HepG2 (cell line): Measurements from ENCODE around the gene AFG1L. TPM values are rescaled to one million over a fixed set of nuclear protein-coding genes. Genes with fewer than 3 reads are reported as not detected.

ENCODE experiments used
- ATAC-seq: fragments of 200-7000 bp; cut with Tn5 transposase; 3 replicates; pipeline ENCODE4 v1.9.1; 2020; ENCODE audit warnings: mild to moderate bottlenecking, moderate library complexity
- BruUV-seq: library from RNA; stranded (reverse); fragments of 400-500 nt; replicated peaks from 2 replicates; lab custom pipeline; 2021; lab: Mats Ljungman, UMichigan
- CTCF ChIA-PET: fragments of 300-600 bp; formaldehyde crosslinking; extraction: SDS; loops from one replicate; lab custom pipeline; 2021; ENCODE audit warnings: low total read pairs, inconsistent platforms, low intra/inter-chr PET ratio; lab: Yijun Ruan, JAX
- POLR2A ChIA-PET: fragments of 350-600 bp; sonication (Branson Sonifier 250); formaldehyde crosslinking; loops from one replicate; lab custom pipeline; 2020; ENCODE audit warnings: antibody characterized with exemption, inconsistent platforms; lab: Yijun Ruan, JAX
- DNase-seq: peaks from one replicate; pipeline ENCODE4 v3.0.0-alpha.2; 2015; ENCODE audit warnings: low spot score
- FAIRE-seq: peaks from 3 replicates; lab custom pipeline; 2011; peaks lifted over from hg19 to GRCh38; lab: Jason Lieb, UNC
- H2AFZ ChIP-seq: one replicate; pipeline ENCODE4 v1.6.1; 2011; ENCODE audit warnings: low read length, inconsistent platforms
- H3K27ac ChIP-seq: fragments of 300-600 bp; 3 replicates; pipeline ENCODE4 v1.8.0; 2011; ENCODE audit warnings: mixed run types, mild to moderate bottlenecking, mixed read lengths, low read length, inconsistent platforms; ENCODE audit not compliant: insufficient read depth; ENCODE audit errors: extremely low read length
- H3K27me3 ChIP-seq, 2 experiments: fragments of 200-600 bp in 1 of 2; 2 replicates in 1 of 2; 3 replicates in 1 of 2; pipeline versions ENCODE4 v1.6.0 to v1.8.0; 2011; ENCODE audit warnings: low read length in 2 of 2, mild to moderate bottlenecking in 2 of 2, moderate library complexity in 2 of 2, inconsistent platforms in 1 of 2; ENCODE audit not compliant: insufficient read depth in 2 of 2, control insufficient read depth in 1 of 2
- H3K36me3 ChIP-seq, 2 experiments: fragments of 200-600 bp in 1 of 2; replicated peaks in 1 of 2; 2 replicates in 1 of 2; 3 replicates in 1 of 2; pipeline versions ENCODE4 v1.5.1 to v1.8.0; 2011; ENCODE audit warnings: low read length in 2 of 2, inconsistent platforms in 1 of 2; ENCODE audit not compliant: insufficient read depth in 2 of 2, control insufficient read depth in 1 of 2
- H3K4me1 ChIP-seq: 2 replicates; pipeline ENCODE4 v1.5.1; 2012; ENCODE audit warnings: low read length, inconsistent platforms; ENCODE audit not compliant: insufficient read depth
- H3K4me2 ChIP-seq: 2 replicates; pipeline ENCODE4 v1.6.0; 2011; ENCODE audit warnings: low read depth, low read length, inconsistent platforms
- H3K4me3 ChIP-seq, 3 experiments: fragments of 200-600 bp in 1 of 3; sonication (generic), shearing (Covaris generic) in 1 of 3; replicated peaks in 1 of 3; 2 replicates each; pipeline ENCODE4 v1.5.1; 2011 to 2016; ENCODE audit warnings: low read length in 3 of 3, inconsistent platforms in 2 of 3, low read depth in 2 of 3, mild to moderate bottlenecking in 2 of 3, control low read depth in 1 of 3, mixed read lengths in 1 of 3; ENCODE audit not compliant: insufficient read depth in 1 of 3
- H3K79me2 ChIP-seq: one replicate; pipeline ENCODE4 v1.6.1; 2011; ENCODE audit warnings: low read length, inconsistent platforms; ENCODE audit not compliant: insufficient read depth
- H3K9ac ChIP-seq: 2 replicates; pipeline ENCODE4 v1.6.0; 2011; ENCODE audit warnings: mild to moderate bottlenecking, low read depth, low read length, inconsistent platforms; ENCODE audit not compliant: insufficient read depth
- H3K9me3 ChIP-seq: 2 replicates; pipeline ENCODE4 v1.5.1; 2012; ENCODE audit warnings: mild to moderate bottlenecking, low read length
- H4K20me1 ChIP-seq: 2 replicates; pipeline ENCODE4 v1.6.0; 2011; ENCODE audit warnings: inconsistent platforms, mild to moderate bottlenecking, low read length, moderate library complexity; ENCODE audit not compliant: insufficient read depth
- HNRNPK ChIP-seq: fragments of 200-400 bp; formaldehyde crosslinking; IDR thresholded peaks from 2 replicates; pipeline ENCODE4 v1.6.1; 2018; ENCODE audit warnings: low read length, low read depth, moderate library complexity, mild to moderate bottlenecking; ENCODE audit not compliant: poor library complexity, severe bottlenecking
- HOXA9 ChIP-seq: sonication (generic); formaldehyde crosslinking; IDR thresholded peaks from 2 replicates; pipeline ENCODE4 v1.8.1; 2022; ENCODE audit warnings: missing genetic modification reagents, mild to moderate bottlenecking, moderate library complexity, borderline replicate concordance
- ISX ChIP-seq: sonication (generic); formaldehyde crosslinking; conservative IDR thresholded peaks from 2 replicates; pipeline ENCODE4 v1.5.0; 2020; ENCODE audit warnings: missing genetic modification reagents
- RELA ChIP-seq: sonication (generic); formaldehyde crosslinking; IDR thresholded peaks from 2 replicates; pipeline ENCODE4 v1.4.0; 2020; ENCODE audit warnings: missing genetic modification reagents
- U2AF2 ChIP-seq: fragments of 200-400 bp; formaldehyde crosslinking; IDR thresholded peaks from 2 replicates; pipeline ENCODE4 v1.6.1; 2017; ENCODE audit warnings: low read depth, mild to moderate bottlenecking, low read length
- ZNF282 ChIP-seq: fragments of 450-650 bp; IDR thresholded peaks from 2 replicates; pipeline ENCODE4 v1.6.1; 2018; ENCODE audit not compliant: partially characterized antibody
- ZNF577 ChIP-seq: sonication (generic); formaldehyde crosslinking; IDR thresholded peaks from 2 replicates; pipeline ENCODE4 v1.4.0; 2020; ENCODE audit warnings: mild to moderate bottlenecking, low read depth, missing genetic modification reagents, borderline replicate concordance
- ZNF792 ChIP-seq: IDR thresholded peaks from 2 replicates; pipeline ENCODE4 v1.6.1; 2016
- WGBS: methylation state at CpG from one replicate; pipeline ENCODE4 v1.1.6; 2017; ENCODE audit warnings: low lambda C conversion rate; 5-methylcytosine and 5-hydroxymethylcytosine counted together
- in situ Hi-C: cut with HindIII; loops from 2 replicates; pipeline ENCODE4 v1.10.0; 2017; ENCODE audit warnings: low pct_unique_long_range_greater_than_20kb; ENCODE audit not compliant: extremely low pct_ligation_motif_present
- intact Hi-C: fragments of 100-400 bp; cut with micrococcal nuclease; formaldehyde crosslinking; loops from one replicate; pipeline ENCODE4 v1.10.0; 2022; ENCODE audit not compliant: unreplicated experiment
- polyA plus RNA-seq, 8 experiments: library from polyadenylated mRNA; depleted of rRNA in 3 of 8; stranded (reverse) in 7 of 8; unstranded in 1 of 8; fragments of >200 nt; fragmentation: Illumina TruSeq in 4 of 8; extraction: Trizol in 4 of 8; gene quantifications; 2 replicates each; pipeline versions ENCODE4 v1.2.1 to v1.2.3, GENCODE V29; 2011 to 2016; ENCODE audit warnings: low read depth in 4 of 8, missing spikeins in 1 of 8, mixed read lengths in 1 of 8; ENCODE audit not compliant: insufficient read depth in 1 of 8
- total RNA-seq, 5 experiments: library from RNA; depleted of rRNA; stranded (reverse); fragments of >200 nt; fragmentation: Illumina TruSeq; extraction: Trizol; gene quantifications; 2 replicates each; pipeline ENCODE4 v1.2.3, GENCODE V29; 2016; ENCODE audit warnings: low read depth in 1 of 5
- TF ChIP-seq, protein P1 (sequence below): fragments of 450-650 bp; IDR thresholded peaks from 2 replicates; pipeline ENCODE4 v1.6.1; 2016
- TF ChIP-seq, protein P2 (sequence below): sonication (generic); formaldehyde crosslinking; IDR thresholded peaks from 2 replicates; pipeline ENCODE4 v1.4.0; 2020; ENCODE audit warnings: mild to moderate bottlenecking, low read depth, missing genetic modification reagents
- TF ChIP-seq, protein P3 (sequence below): sonication (generic); formaldehyde crosslinking; IDR thresholded peaks from 2 replicates; pipeline ENCODE4 v1.4.0; 2020; ENCODE audit warnings: missing genetic modification reagents
- TF ChIP-seq, protein P4 (sequence below): sonication (generic); formaldehyde crosslinking; IDR thresholded peaks from 2 replicates; pipeline ENCODE4 v1.4.0; 2020; ENCODE audit warnings: missing genetic modification reagents, borderline replicate concordance
- TF ChIP-seq, protein P5 (sequence below): sonication (generic); formaldehyde crosslinking; IDR thresholded peaks from 2 replicates; pipeline ENCODE4 v1.8.0; 2022; ENCODE audit warnings: mild to moderate bottlenecking, missing genetic modification reagents
- TF ChIP-seq, protein P6 (sequence below): sonication (generic); formaldehyde crosslinking; IDR thresholded peaks from 2 replicates; pipeline ENCODE4 v1.4.0; 2020; ENCODE audit warnings: mild to moderate bottlenecking, missing genetic modification reagents

Gene AFG1L
- total and polyA plus RNA-seq, 2 of the 13 experiments (the other 11 are each of a cell fraction or from before 2014, with no cell fraction given): 3.1 to 14.0 TPM

DNA sequence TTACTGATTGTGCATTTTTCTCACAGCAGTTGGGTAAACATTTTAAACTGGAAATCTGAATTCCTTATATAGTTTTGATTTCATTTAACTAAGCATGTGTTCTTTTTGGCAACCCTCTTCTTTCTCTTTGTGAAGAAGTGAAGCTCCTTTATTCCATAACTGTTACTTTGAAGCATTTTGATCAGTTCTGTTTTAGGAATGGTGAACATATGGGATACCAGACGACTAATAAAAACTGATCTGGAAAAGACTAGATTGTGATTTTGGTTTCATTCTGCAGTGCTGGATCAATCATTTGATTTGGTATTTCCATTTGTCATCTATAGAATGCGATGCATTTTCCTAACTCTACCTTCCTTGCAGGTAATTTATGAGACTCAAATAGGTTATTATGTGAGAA, 9.8 kb downstream of the AFG1L start:
- DNase-seq (no peak), ATAC-seq (no peak), FAIRE-seq (no peak)
- in situ Hi-C loops: no loop called here
- Histone ChIP-seq H3K27me3 (no peaks in the 10 kb centered on the region), H3K9ac (no peak overlapping the region), H4K20me1 (no peaks in the 10 kb centered on the region), H3K9me3 (no peaks in the 10 kb centered on the region), H3K4me2 (no peak overlapping the region), H3K27ac (no peak overlapping the region), H3K36me3 (no peaks in the 10 kb centered on the region), H3K4me3 (no peak overlapping the region), H2AFZ (no peak overlapping the region), H3K79me2 (no peaks in the 10 kb centered on the region), H3K4me1 (0 out of 2 replicates have a peak, but pooled peaks cover 5% of the 10 kb centered on the region)
- ChIA-PET POLR2A (no interaction called here), CTCF (no interaction called here)
- 98% methylated on average over 2 of the region's 2 CpGs for WGBS
- intact Hi-C loops: no loop called here
- BruUV-seq: no TSS peak
- TF ChIP-seq ZNF792 (CRISPR knock-in tag) (no peak), RELA (CRISPR knock-in tag) (no peak), HNRNPK (no peak), U2AF2 (no peak), ZNF282 (no peak), ISX (CRISPR knock-in tag) (no peak), HOXA9 (CRISPR knock-in tag) (no peak), ZNF577 (CRISPR knock-in tag) (no peak)
- TF ChIP-seq, protein P1, sequence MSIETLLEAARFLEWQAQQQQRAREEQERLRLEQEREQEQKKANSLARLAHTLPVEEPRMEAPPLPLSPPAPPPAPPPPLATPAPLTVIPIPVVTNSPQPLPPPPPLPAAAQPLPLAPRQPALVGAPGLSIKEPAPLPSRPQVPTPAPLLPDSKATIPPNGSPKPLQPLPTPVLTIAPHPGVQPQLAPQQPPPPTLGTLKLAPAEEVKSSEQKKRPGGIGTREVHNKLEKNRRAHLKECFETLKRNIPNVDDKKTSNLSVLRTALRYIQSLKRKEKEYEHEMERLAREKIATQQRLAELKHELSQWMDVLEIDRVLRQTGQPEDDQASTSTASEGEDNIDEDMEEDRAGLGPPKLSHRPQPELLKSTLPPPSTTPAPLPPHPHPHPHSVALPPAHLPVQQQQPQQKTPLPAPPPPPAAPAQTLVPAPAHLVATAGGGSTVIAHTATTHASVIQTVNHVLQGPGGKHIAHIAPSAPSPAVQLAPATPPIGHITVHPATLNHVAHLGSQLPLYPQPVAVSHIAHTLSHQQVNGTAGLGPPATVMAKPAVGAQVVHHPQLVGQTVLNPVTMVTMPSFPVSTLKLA: no peak
- TF ChIP-seq, protein P2, sequence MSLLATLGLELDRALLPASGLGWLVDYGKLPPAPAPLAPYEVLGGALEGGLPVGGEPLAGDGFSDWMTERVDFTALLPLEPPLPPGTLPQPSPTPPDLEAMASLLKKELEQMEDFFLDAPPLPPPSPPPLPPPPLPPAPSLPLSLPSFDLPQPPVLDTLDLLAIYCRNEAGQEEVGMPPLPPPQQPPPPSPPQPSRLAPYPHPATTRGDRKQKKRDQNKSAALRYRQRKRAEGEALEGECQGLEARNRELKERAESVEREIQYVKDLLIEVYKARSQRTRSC (CRISPR knock-in tag): no peak
- TF ChIP-seq, protein P3, sequence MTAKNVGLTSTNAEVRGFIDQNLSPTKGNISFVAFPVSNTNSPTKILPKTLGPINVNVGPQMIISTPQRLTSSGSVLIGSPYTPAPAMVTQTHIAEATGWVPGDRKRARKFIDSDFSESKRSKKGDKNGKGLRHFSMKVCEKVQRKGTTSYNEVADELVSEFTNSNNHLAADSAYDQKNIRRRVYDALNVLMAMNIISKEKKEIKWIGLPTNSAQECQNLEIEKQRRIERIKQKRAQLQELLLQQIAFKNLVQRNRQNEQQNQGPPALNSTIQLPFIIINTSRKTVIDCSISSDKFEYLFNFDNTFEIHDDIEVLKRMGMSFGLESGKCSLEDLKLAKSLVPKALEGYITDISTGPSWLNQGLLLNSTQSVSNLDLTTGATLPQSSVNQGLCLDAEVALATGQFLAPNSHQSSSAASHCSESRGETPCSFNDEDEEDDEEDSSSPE (CRISPR knock-in tag): no peak
- TF ChIP-seq, protein P4, sequence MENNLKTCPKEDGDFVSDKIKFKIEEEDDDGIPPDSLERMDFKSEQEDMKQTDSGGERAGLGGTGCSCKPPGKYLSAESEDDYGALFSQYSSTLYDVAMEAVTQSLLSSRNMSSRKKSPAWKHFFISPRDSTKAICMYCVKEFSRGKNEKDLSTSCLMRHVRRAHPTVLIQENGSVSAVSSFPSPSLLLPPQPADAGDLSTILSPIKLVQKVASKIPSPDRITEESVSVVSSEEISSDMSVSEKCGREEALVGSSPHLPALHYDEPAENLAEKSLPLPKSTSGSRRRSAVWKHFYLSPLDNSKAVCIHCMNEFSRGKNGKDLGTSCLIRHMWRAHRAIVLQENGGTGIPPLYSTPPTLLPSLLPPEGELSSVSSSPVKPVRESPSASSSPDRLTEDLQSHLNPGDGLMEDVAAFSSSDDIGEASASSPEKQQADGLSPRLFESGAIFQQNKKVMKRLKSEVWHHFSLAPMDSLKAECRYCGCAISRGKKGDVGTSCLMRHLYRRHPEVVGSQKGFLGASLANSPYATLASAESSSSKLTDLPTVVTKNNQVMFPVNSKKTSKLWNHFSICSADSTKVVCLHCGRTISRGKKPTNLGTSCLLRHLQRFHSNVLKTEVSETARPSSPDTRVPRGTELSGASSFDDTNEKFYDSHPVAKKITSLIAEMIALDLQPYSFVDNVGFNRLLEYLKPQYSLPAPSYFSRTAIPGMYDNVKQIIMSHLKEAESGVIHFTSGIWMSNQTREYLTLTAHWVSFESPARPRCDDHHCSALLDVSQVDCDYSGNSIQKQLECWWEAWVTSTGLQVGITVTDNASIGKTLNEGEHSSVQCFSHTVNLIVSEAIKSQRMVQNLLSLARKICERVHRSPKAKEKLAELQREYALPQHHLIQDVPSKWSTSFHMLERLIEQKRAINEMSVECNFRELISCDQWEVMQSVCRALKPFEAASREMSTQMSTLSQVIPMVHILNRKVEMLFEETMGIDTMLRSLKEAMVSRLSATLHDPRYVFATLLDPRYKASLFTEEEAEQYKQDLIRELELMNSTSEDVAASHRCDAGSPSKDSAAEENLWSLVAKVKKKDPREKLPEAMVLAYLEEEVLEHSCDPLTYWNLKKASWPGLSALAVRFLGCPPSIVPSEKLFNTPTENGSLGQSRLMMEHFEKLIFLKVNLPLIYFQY: no peak
- TF ChIP-seq, protein P5, sequence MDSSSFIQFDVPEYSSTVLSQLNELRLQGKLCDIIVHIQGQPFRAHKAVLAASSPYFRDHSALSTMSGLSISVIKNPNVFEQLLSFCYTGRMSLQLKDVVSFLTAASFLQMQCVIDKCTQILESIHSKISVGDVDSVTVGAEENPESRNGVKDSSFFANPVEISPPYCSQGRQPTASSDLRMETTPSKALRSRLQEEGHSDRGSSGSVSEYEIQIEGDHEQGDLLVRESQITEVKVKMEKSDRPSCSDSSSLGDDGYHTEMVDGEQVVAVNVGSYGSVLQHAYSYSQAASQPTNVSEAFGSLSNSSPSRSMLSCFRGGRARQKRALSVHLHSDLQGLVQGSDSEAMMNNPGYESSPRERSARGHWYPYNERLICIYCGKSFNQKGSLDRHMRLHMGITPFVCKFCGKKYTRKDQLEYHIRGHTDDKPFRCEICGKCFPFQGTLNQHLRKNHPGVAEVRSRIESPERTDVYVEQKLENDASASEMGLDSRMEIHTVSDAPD (CRISPR knock-in tag): no peak
- TF ChIP-seq, protein P6, sequence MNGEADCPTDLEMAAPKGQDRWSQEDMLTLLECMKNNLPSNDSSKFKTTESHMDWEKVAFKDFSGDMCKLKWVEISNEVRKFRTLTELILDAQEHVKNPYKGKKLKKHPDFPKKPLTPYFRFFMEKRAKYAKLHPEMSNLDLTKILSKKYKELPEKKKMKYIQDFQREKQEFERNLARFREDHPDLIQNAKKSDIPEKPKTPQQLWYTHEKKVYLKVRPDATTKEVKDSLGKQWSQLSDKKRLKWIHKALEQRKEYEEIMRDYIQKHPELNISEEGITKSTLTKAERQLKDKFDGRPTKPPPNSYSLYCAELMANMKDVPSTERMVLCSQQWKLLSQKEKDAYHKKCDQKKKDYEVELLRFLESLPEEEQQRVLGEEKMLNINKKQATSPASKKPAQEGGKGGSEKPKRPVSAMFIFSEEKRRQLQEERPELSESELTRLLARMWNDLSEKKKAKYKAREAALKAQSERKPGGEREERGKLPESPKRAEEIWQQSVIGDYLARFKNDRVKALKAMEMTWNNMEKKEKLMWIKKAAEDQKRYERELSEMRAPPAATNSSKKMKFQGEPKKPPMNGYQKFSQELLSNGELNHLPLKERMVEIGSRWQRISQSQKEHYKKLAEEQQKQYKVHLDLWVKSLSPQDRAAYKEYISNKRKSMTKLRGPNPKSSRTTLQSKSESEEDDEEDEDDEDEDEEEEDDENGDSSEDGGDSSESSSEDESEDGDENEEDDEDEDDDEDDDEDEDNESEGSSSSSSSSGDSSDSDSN (CRISPR knock-in tag): no peak
